Measurements from ENCODE around the gene SREBF2. TPM values are rescaled to one million over a fixed set of nuclear protein-coding genes. Genes with fewer than 3 reads are reported as not detected.

Gene SREBF2
- total RNA-seq, 1 experiment from 2014 or later: 129 TPM

DNA sequence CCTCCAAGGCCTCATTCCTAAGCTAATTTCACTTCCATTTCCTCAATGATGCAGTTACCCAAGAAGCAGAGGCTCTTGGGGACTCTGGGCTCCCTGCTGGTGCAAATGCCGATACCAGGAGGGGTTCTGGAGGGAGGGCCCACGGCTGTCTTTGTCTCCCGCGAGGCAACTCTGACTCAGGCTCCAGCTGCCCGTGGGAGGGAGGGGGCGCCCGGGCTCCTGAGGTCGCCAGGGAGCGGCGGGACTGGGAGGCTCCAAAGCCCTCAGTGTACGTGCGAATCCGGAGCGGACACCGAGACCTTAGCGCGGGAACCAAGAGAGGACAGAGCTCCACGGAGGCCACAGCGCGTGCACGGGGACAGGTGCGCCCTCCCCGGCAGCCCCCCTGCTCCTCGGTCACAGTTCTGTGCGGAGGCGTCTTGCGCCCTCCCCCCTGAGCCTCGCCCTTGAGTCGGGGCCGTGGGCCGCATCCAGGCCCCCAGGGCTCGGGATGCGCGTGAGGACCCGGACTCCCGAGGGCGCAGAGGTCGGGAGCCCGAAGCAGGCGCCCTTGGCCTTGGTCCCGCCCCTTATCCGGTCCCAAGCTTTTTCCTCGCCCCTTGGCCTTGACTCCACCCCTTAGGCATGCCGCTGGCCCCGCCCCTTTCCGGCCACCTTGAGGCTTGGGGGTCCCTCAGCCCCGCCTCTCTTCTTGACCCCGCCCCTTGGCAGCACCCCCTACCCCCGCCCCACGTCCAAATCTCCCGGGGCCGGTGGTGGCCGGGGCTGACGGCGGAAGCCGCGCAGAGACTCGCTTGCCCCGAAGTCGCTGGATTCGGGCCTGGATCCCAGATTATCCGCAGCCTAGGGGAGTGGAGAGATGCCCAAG lies 86.7 kb downstream of the SREBF2 start:
- BruUV-seq (replicated peaks): no TSS peak
- DNase-seq (ENCODE audit: low read depth, low spot score): no peak
- no peaks in the 10 kb centered on the region for H3K9me3 ChIP-seq (ENCODE audit: control insufficient read depth in 1 of 2, insufficient read depth in 1 of 2, low read depth in 1 of 2, low read length in 2 of 2)
- TF ChIP-seq EZH2 (IDR thresholded peaks at IDR 0.05): no peak
- no peak overlapping the region for H3K9ac ChIP-seq (ENCODE audit: low read length)
- intact Hi-C loops (cut with micrococcal nuclease): no loop called here
- H3K4me3 ChIP-seq (replicated peaks in 1 of 2; ENCODE audit: low read depth in 1 of 2, low read length in 2 of 2): no peak overlapping the region
- no peaks in the 10 kb centered on the region for H3K27me3 ChIP-seq (ENCODE audit: insufficient read depth, low read length)
- peak overlapping the region; percentile 9; the same call in 1 of the 2 replicates for H3K27ac ChIP-seq (ENCODE audit: low read depth, low read length)
- POLR2A ChIA-PET: no interaction called here
- H3K4me1 ChIP-seq (ENCODE audit: control insufficient read depth in 1 of 2, insufficient read depth in 2 of 2, low read length in 2 of 2): peaks cover 10 to 26% of the 10 kb centered on the region in 2 experiments
- no peaks in the 10 kb centered on the region for H4K20me1 ChIP-seq (ENCODE audit: insufficient read depth)
- CTCF ChIA-PET: no interaction called here
- RAD21 ChIA-PET (ENCODE audit: low non-redundant PET in 1 of 2, low total read pairs in 2 of 2, uncharacterized antibody in 2 of 2, unreplicated experiment in 2 of 2): no interaction called here
- ATAC-seq: peak; percentile 45; the same call in 1 of the 2 replicates
- H3K36me3 ChIP-seq (ENCODE audit: control insufficient read depth in 1 of 2, insufficient read depth in 2 of 2, low read length in 2 of 2): no peaks in the 10 kb centered on the region
- H2AFZ ChIP-seq (ENCODE audit: low read depth, low read length, poor library complexity, severe bottlenecking): no peak overlapping the region
- H3K9me2 ChIP-seq (ENCODE audit: insufficient read depth): no peaks in the 10 kb centered on the region
- no peak overlapping the region for H3K4me2 ChIP-seq (ENCODE audit: low read length)
- H3K79me2 ChIP-seq (ENCODE audit: insufficient read depth, low read length): no peaks in the 10 kb centered on the region

DNA sequence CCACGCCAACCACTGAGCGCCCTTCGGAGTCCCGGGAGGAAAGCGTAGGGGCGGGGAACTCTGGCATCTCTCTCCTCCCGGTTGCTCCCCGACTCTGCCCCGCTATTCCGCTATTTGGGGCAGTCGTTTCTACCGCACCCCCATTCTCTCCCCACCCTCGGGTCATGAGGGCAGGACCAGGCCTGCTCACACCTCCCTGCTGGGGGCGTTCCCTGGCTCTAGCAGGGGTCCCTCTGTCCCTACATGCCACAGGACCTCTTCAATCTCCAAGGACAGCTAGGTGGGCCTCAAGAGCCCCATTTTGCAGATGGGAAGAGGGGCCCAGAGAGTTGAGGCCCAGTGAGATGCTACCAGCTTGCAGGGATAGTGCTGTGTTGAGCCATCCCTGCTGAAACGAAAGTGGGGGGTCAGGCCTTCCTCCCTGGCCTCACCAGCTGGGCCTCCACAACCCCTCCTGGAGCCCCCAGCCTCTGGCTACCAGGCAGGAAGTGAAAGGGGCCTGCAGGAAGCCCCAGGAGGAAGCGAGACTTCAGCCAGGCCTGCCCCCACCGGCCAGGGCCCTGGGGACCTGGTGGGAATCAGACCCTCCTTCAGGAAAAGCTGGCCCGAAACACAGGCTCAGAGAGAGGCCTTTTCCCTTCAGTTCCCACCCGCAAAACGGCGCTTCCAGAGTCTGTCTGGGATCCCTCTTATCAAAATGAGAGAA lies 87.5 kb downstream of the SREBF2 start:
- Histone ChIP-seq H3K4me2 (ENCODE audit: low read length) (no peak overlapping the region), H3K79me2 (ENCODE audit: insufficient read depth, low read length) (no peaks in the 10 kb centered on the region), H3K9me3 (ENCODE audit: control insufficient read depth in 1 of 2, insufficient read depth in 1 of 2, low read depth in 1 of 2, low read length in 2 of 2) (no peaks in the 10 kb centered on the region), H3K27me3 (ENCODE audit: insufficient read depth, low read length) (no peaks in the 10 kb centered on the region), H3K4me1 (ENCODE audit: control insufficient read depth in 1 of 2, insufficient read depth in 2 of 2, low read length in 2 of 2) (peaks cover 7 to 22% of the 10 kb centered on the region in 2 experiments; a peak in 3 of 4 replicates), H3K4me3 (replicated peaks in 1 of 2; ENCODE audit: low read depth in 1 of 2, low read length in 2 of 2) (no peak overlapping the region), H3K36me3 (ENCODE audit: control insufficient read depth in 1 of 2, insufficient read depth in 2 of 2, low read length in 2 of 2) (no peaks in the 10 kb centered on the region), H3K9me2 (ENCODE audit: insufficient read depth) (no peaks in the 10 kb centered on the region), H3K27ac (ENCODE audit: low read depth, low read length) (no peak overlapping the region), H4K20me1 (ENCODE audit: insufficient read depth) (no peaks in the 10 kb centered on the region), H3K9ac (ENCODE audit: low read length) (no peak overlapping the region), H2AFZ (ENCODE audit: low read depth, low read length, poor library complexity, severe bottlenecking) (no peak overlapping the region)
- TF ChIP-seq, protein P1, sequence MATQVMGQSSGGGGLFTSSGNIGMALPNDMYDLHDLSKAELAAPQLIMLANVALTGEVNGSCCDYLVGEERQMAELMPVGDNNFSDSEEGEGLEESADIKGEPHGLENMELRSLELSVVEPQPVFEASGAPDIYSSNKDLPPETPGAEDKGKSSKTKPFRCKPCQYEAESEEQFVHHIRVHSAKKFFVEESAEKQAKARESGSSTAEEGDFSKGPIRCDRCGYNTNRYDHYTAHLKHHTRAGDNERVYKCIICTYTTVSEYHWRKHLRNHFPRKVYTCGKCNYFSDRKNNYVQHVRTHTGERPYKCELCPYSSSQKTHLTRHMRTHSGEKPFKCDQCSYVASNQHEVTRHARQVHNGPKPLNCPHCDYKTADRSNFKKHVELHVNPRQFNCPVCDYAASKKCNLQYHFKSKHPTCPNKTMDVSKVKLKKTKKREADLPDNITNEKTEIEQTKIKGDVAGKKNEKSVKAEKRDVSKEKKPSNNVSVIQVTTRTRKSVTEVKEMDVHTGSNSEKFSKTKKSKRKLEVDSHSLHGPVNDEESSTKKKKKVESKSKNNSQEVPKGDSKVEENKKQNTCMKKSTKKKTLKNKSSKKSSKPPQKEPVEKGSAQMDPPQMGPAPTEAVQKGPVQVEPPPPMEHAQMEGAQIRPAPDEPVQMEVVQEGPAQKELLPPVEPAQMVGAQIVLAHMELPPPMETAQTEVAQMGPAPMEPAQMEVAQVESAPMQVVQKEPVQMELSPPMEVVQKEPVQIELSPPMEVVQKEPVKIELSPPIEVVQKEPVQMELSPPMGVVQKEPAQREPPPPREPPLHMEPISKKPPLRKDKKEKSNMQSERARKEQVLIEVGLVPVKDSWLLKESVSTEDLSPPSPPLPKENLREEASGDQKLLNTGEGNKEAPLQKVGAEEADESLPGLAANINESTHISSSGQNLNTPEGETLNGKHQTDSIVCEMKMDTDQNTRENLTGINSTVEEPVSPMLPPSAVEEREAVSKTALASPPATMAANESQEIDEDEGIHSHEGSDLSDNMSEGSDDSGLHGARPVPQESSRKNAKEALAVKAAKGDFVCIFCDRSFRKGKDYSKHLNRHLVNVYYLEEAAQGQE (IDR thresholded peaks at IDR 0.05; ENCODE audit: low read depth): no peak
- DNase-seq (ENCODE audit: low read depth, low spot score) (no peak), ATAC-seq (no peak)
- POLR2A ChIA-PET: no interaction called here
- CTCF ChIA-PET: no interaction called here
- no TSS peak for BruUV-seq (replicated peaks)
- RAD21 ChIA-PET (ENCODE audit: low non-redundant PET in 1 of 2, low total read pairs in 2 of 2, uncharacterized antibody in 2 of 2, unreplicated experiment in 2 of 2): no interaction called here
- intact Hi-C loops (cut with micrococcal nuclease): no loop called here
